H9 (cell line): ENCODE data around the gene FAM210A. TPM values are rescaled to one million over a fixed set of nuclear protein-coding genes. Genes with fewer than 3 reads are reported as not detected.

Experiments
- DNase-seq: peaks from one replicate; pipeline ENCODE4 v3.0.0-alpha.2; 2017
- H2AFZ ChIP-seq: one replicate; pipeline ENCODE4 v1.6.1; 2013; ENCODE audit warnings: mild to moderate bottlenecking, low read length, control low read depth, moderate library complexity
- H2AK5ac ChIP-seq: 2 replicates; pipeline ENCODE4 v1.6.1; 2013; ENCODE audit warnings: low read length, control low read depth, mixed read lengths; ENCODE audit not compliant: insufficient read length
- H2BK120ac ChIP-seq: one replicate; pipeline ENCODE4 v1.6.1; 2013; ENCODE audit warnings: low read depth, mild to moderate bottlenecking, low read length, control low read depth, inconsistent platforms; ENCODE audit not compliant: poor library complexity, severe bottlenecking
- H2BK12ac ChIP-seq: 2 replicates; pipeline ENCODE4 v1.6.1; 2013; ENCODE audit warnings: low read length, control low read depth, mixed read lengths, low read depth; ENCODE audit not compliant: insufficient read length
- H2BK15ac ChIP-seq: 2 replicates; pipeline ENCODE4 v1.6.1; 2013; ENCODE audit warnings: low read depth, low read length, control low read depth
- H2BK20ac ChIP-seq: one replicate; pipeline ENCODE4 v1.6.1; 2013; ENCODE audit warnings: low read depth, mild to moderate bottlenecking, low read length, control low read depth, inconsistent platforms; ENCODE audit not compliant: poor library complexity, severe bottlenecking
- H2BK5ac ChIP-seq: 2 replicates; pipeline ENCODE4 v1.6.1; 2013; ENCODE audit warnings: low read length, control low read depth, mixed read lengths; ENCODE audit not compliant: insufficient read length
- H3K14ac ChIP-seq: 2 replicates; pipeline ENCODE4 v1.6.1; 2013; ENCODE audit warnings: low read length, control low read depth; ENCODE audit not compliant: insufficient read depth
- H3K18ac ChIP-seq: 2 replicates; pipeline ENCODE4 v1.6.1; 2013; ENCODE audit warnings: low read depth, mild to moderate bottlenecking, mixed read lengths, low read length, control low read depth; ENCODE audit not compliant: insufficient read length
- H3K23ac ChIP-seq: 2 replicates; pipeline ENCODE4 v1.6.1; 2013; ENCODE audit warnings: low read length, control low read depth, mixed read lengths, low read depth; ENCODE audit not compliant: insufficient read length
- H3K23me2 ChIP-seq: 2 replicates; pipeline ENCODE4 v1.6.1; 2013; ENCODE audit warnings: low read depth, mild to moderate bottlenecking, mixed read lengths, low read length, control low read depth; ENCODE audit not compliant: insufficient read length, poor library complexity, severe bottlenecking
- H3K27ac ChIP-seq: 2 replicates; pipeline ENCODE4 v1.5.1; 2013; ENCODE audit warnings: low read length, control low read depth, mixed read lengths, low read depth; ENCODE audit not compliant: insufficient read length
- H3K27me3 ChIP-seq: 2 replicates; pipeline ENCODE4 v1.6.1; 2013; ENCODE audit warnings: low read length, control low read depth, inconsistent platforms; ENCODE audit not compliant: insufficient read depth
- H3K4ac ChIP-seq: 2 replicates; pipeline ENCODE4 v1.6.1; 2013; ENCODE audit warnings: low read depth, mild to moderate bottlenecking, control low read depth, inconsistent platforms, low read length, moderate library complexity
- H3K4me1 ChIP-seq: 2 replicates; pipeline ENCODE4 v1.6.1; 2013; ENCODE audit warnings: low read length, control low read depth, inconsistent platforms; ENCODE audit not compliant: insufficient read depth
- H3K4me2 ChIP-seq: 2 replicates; pipeline ENCODE4 v1.6.1; 2013; ENCODE audit warnings: low read length, control low read depth, mixed read lengths; ENCODE audit not compliant: insufficient read length, insufficient read depth
- H3K56ac ChIP-seq: 2 replicates; pipeline ENCODE4 v1.6.1; 2013; ENCODE audit warnings: low read depth, mild to moderate bottlenecking, mixed read lengths, low read length, control low read depth; ENCODE audit not compliant: insufficient read length
- H3K79me1 ChIP-seq: 2 replicates; pipeline ENCODE4 v1.6.1; 2013; ENCODE audit warnings: low read depth, mild to moderate bottlenecking, moderate library complexity, low read length, control low read depth, inconsistent platforms; ENCODE audit not compliant: insufficient read depth, poor library complexity, severe bottlenecking
- H3K79me2 ChIP-seq: 2 replicates; pipeline ENCODE4 v1.6.1; 2013; ENCODE audit warnings: low read length, control low read depth, inconsistent platforms; ENCODE audit not compliant: insufficient read depth
- H3K9ac ChIP-seq: 2 replicates; pipeline ENCODE4 v1.6.1; 2013; ENCODE audit warnings: low read length, control low read depth, mixed read lengths; ENCODE audit not compliant: insufficient read length; ENCODE audit errors: extremely low read depth
- H3K9me3 ChIP-seq: one replicate; pipeline ENCODE4 v1.6.1; 2013; ENCODE audit warnings: low read depth, low read length, inconsistent platforms; ENCODE audit not compliant: control insufficient read depth
- H3T11ph ChIP-seq: one replicate; pipeline ENCODE4 v1.6.1; 2013; ENCODE audit warnings: mild to moderate bottlenecking, low read length, control low read depth, inconsistent platforms
- H4K20me1 ChIP-seq: one replicate; pipeline ENCODE4 v1.6.1; 2013; ENCODE audit not compliant: control insufficient read depth, insufficient read length, insufficient read depth
- H4K5ac ChIP-seq: 2 replicates; pipeline ENCODE4 v1.6.1; 2013; ENCODE audit warnings: low read depth, mild to moderate bottlenecking, mixed read lengths, low read length, control low read depth; ENCODE audit not compliant: insufficient read length
- H4K8ac ChIP-seq: replicated peaks from 2 replicates; pipeline ENCODE4 v1.6.1; 2013; ENCODE audit warnings: low read length, control low read depth, mixed read lengths, low read depth; ENCODE audit not compliant: insufficient read length
- H4K91ac ChIP-seq: 2 replicates; pipeline ENCODE4 v1.6.1; 2013; ENCODE audit warnings: low read depth, mild to moderate bottlenecking, moderate library complexity, mixed read lengths, low read length, control low read depth; ENCODE audit not compliant: insufficient read length
- H3K27ac Mint-ChIP-seq, 3 experiments: 2 replicates in 2 of 3; 3 replicates in 1 of 3; pipeline ENCODE4 v1.8.0; 2020 to 2021; ENCODE audit warnings: mixed read lengths in 3 of 3, mild to moderate bottlenecking in 1 of 3, moderate library complexity in 1 of 3
- H3K27me3 Mint-ChIP-seq: 2 replicates; pipeline ENCODE4 v1.8.0; 2021; ENCODE audit warnings: low read depth, mild to moderate bottlenecking, moderate library complexity, mixed read lengths
- H3K36me3 Mint-ChIP-seq, 3 experiments: 2 replicates in 2 of 3; 3 replicates in 1 of 3; pipeline ENCODE4 v1.8.0; 2020 to 2021; ENCODE audit warnings: low read depth in 3 of 3, mixed read lengths in 3 of 3; ENCODE audit not compliant: insufficient read depth in 1 of 3
- H3K4me1 Mint-ChIP-seq, 2 experiments: 2 replicates each; pipeline ENCODE4 v1.8.0; 2020; ENCODE audit warnings: mixed read lengths in 2 of 2
- H3K4me3 Mint-ChIP-seq, 2 experiments: 2 replicates in 1 of 2; 3 replicates in 1 of 2; pipeline ENCODE4 v1.8.0; 2020 to 2021; ENCODE audit warnings: mild to moderate bottlenecking in 2 of 2, mixed read lengths in 2 of 2, moderate library complexity in 1 of 2
- H3K9me3 Mint-ChIP-seq, 2 experiments: 2 replicates in 1 of 2; 3 replicates in 1 of 2; pipeline ENCODE4 v1.8.0; 2020; ENCODE audit warnings: mild to moderate bottlenecking in 2 of 2, mixed read lengths in 2 of 2, moderate library complexity in 1 of 2
- WGBS: extraction: QIAGEN DNeasy Blood & Tissue Kit; methylation state at CpG from one replicate; pipeline ENCODE4 v1.1.7; 2013; ENCODE audit warnings: missing lambda C conversion rate, low lambda C conversion rate, mixed read lengths; ENCODE audit not compliant: insufficient read length; ENCODE audit errors: extremely low coverage; 5-methylcytosine and 5-hydroxymethylcytosine counted together
- total RNA-seq: library from RNA; stranded (reverse); gene quantifications from 2 replicates; pipeline ENCODE4 v1.2.1, GENCODE V29; 2021
- TF ChIP-seq, protein P1 (sequence below): fragments of 200-600 bp; sonication (generic); conservative IDR thresholded peaks from 3 replicates; pipeline ENCODE4 v1.8.0; 2021; ENCODE audit warnings: antibody characterized with exemption, mild to moderate bottlenecking

Gene FAM210A
- total RNA-seq, 1 experiment from 2014 or later = 22.5 TPM

DNA sequence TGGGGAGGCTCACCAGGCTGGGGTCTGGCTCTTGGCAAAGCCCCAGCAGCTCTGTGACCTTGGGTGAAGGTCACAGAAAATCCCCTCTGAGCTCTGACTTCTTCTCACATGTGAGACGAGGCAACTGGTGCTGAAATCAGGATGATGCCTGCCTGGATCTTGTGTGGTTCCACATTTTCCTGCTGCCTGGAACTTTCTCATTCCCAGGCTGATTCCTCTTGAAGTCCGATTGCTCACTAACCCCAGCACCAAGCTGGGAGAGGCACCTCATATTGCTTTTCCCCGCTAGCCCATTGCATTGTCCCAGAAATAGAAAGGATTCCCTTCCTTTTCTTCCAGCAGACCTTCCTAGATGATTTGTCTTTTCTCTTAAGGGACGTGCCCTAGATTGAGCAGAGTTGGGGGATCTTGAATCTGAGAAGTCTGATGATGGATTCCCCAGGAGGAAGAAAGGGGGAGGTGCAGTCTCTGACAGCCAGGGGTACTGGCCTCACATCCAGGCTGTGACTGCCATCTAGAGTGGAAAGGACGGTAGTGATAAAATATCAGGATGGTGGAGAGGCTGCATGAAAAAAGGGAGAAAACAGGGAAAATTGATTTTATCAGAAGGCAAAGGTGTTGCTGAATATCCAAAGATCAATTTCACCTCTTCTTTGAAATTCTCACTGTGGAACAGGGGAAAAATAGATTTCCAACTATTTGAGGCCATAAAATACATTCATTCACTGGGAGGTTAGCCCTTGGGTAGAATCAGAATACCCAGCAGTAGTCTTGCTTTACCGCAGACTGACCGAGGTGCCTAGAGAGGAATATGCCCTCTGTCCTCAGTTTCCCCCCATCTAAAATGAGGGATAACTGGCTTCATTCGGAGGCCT, 96.3 kb downstream of the FAM210A start:
- H3K14ac ChIP-seq = no peak overlapping the region
- peaks cover 12 to 16% of the 10 kb centered on the region in 2 experiments for H3K9me3 Mint-ChIP-seq
- no peak overlapping the region for H3K18ac ChIP-seq
- no peaks in the 10 kb centered on the region; the same call in 1 of the 2 replicates for H3K27me3 Mint-ChIP-seq
- no peaks in the 10 kb centered on the region for H4K20me1 ChIP-seq
- no peak overlapping the region for H4K8ac ChIP-seq
- no peaks in the 10 kb centered on the region for H3K23me2 ChIP-seq
- no CpG with 5 or more reads among the region's 8 CpGs for WGBS
- H2AK5ac ChIP-seq = no peak overlapping the region
- H3T11ph ChIP-seq = no peak overlapping the region
- no peak overlapping the region for H3K4me3 Mint-ChIP-seq
- no peak overlapping the region for H3K4me2 ChIP-seq
- H2BK15ac ChIP-seq = no peak overlapping the region
- H2BK12ac ChIP-seq = no peak overlapping the region
- H3K79me1 ChIP-seq = no peaks in the 10 kb centered on the region
- no peaks in the 10 kb centered on the region for H3K79me2 ChIP-seq
- no peak overlapping the region for H3K56ac ChIP-seq
- peak; percentile 67 for DNase-seq
- H3K9ac ChIP-seq = no peak overlapping the region
- H4K91ac ChIP-seq = no peak overlapping the region
- H3K36me3 Mint-ChIP-seq = no peaks in the 10 kb centered on the region; a peak in 1 of 7 replicates
- no peaks in the 10 kb centered on the region for H3K27me3 ChIP-seq
- H3K27ac ChIP-seq = no peak overlapping the region
- H4K5ac ChIP-seq = no peak overlapping the region
- peaks cover 8 to 11% of the 10 kb centered on the region in 2 experiments for H3K4me1 Mint-ChIP-seq
- no peak overlapping the region for H2BK5ac ChIP-seq
- H2BK120ac ChIP-seq = no peak overlapping the region
- no peak overlapping the region for H2BK20ac ChIP-seq
- H2AFZ ChIP-seq = no peak overlapping the region
- no peak overlapping the region for H3K4ac ChIP-seq
- TF ChIP-seq, protein P1, sequence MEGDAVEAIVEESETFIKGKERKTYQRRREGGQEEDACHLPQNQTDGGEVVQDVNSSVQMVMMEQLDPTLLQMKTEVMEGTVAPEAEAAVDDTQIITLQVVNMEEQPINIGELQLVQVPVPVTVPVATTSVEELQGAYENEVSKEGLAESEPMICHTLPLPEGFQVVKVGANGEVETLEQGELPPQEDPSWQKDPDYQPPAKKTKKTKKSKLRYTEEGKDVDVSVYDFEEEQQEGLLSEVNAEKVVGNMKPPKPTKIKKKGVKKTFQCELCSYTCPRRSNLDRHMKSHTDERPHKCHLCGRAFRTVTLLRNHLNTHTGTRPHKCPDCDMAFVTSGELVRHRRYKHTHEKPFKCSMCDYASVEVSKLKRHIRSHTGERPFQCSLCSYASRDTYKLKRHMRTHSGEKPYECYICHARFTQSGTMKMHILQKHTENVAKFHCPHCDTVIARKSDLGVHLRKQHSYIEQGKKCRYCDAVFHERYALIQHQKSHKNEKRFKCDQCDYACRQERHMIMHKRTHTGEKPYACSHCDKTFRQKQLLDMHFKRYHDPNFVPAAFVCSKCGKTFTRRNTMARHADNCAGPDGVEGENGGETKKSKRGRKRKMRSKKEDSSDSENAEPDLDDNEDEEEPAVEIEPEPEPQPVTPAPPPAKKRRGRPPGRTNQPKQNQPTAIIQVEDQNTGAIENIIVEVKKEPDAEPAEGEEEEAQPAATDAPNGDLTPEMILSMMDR = peak; percentile 90
- no peaks in the 10 kb centered on the region for H3K9me3 ChIP-seq
- H3K23ac ChIP-seq = no peak overlapping the region
- no peak overlapping the region for H3K27ac Mint-ChIP-seq
- H3K4me1 ChIP-seq = no peaks in the 10 kb centered on the region
